K562 (cell line): ENCODE data around the gene OPTN. TPM values are rescaled to one million over a fixed set of nuclear protein-coding genes. Genes with fewer than 3 reads are reported as not detected.

ENCODE experiments used
- ATAC-seq: fragments of 200-7000 bp; cut with Tn5 transposase; 3 replicates; pipeline ENCODE4 v1.9.1; 2020; ENCODE audit warnings: moderate library complexity
- BruUV-seq: library from RNA; stranded (reverse); fragments of 400-500 nt; replicated peaks from 2 replicates; lab custom pipeline; 2021; lab: Mats Ljungman, UMichigan
- CTCF ChIA-PET: fragments of 300-600 bp; formaldehyde crosslinking; extraction: SDS; loops from one replicate; lab custom pipeline; 2021; ENCODE audit warnings: low intra/inter-chr PET ratio; lab: Yijun Ruan, JAX
- POLR2A ChIA-PET: fragments of 300-600, 350-650 bp; sonication (Branson Sonifier 250); formaldehyde crosslinking; extraction: SDS; loops from one replicate; lab custom pipeline; 2021; ENCODE audit warnings: antibody characterized with exemption, inconsistent platforms; lab: Yijun Ruan, JAX
- DNase-seq, 4 experiments: peaks; one replicate each; pipeline versions ENCODE4 v3.0.0 to v3.0.0-alpha.2; 2011 to 2018; ENCODE audit warnings: low spot score in 3 of 4, mixed read lengths in 3 of 4; ENCODE audit errors: extremely low read depth in 1 of 4
- FAIRE-seq: peaks from 2 replicates; lab custom pipeline; 2011; peaks lifted over from hg19 to GRCh38; lab: Jason Lieb, UNC
- H2AFZ ChIP-seq: 2 replicates; pipeline ENCODE4 v1.6.0; 2011; ENCODE audit warnings: low read depth, low read length, control low read depth, inconsistent platforms
- H3K27ac ChIP-seq: fragments of 200-600 bp; 3 replicates; pipeline ENCODE4 v1.8.0; 2011; ENCODE audit warnings: low read depth, mild to moderate bottlenecking, control low read depth, inconsistent platforms, low read length, moderate library complexity, mixed read lengths; ENCODE audit errors: extremely low read depth
- H3K27me3 ChIP-seq, 2 experiments: fragments of 300-600 bp in 1 of 2; 2 replicates in 1 of 2; 3 replicates in 1 of 2; pipeline versions ENCODE4 v1.6.0 to v1.8.0; 2011; ENCODE audit warnings: inconsistent platforms in 2 of 2, low read length in 2 of 2, mild to moderate bottlenecking in 1 of 2, mixed read lengths in 1 of 2, moderate library complexity in 1 of 2; ENCODE audit not compliant: control insufficient read depth in 2 of 2, insufficient read depth in 2 of 2
- H3K36me3 ChIP-seq: fragments of 300-600 bp; 3 replicates; pipeline ENCODE4 v1.8.0; 2011; ENCODE audit warnings: mild to moderate bottlenecking, low read length, inconsistent platforms; ENCODE audit not compliant: control insufficient read depth, insufficient read depth
- H3K4me1 ChIP-seq, 2 experiments: fragments of 200-600 bp in 1 of 2; replicated peaks in 1 of 2; 2 replicates in 1 of 2; 3 replicates in 1 of 2; pipeline versions ENCODE4 v1.5.1 to v1.8.0; 2011; ENCODE audit warnings: inconsistent platforms in 2 of 2, low read length in 2 of 2, mild to moderate bottlenecking in 1 of 2, mixed read lengths in 1 of 2, moderate library complexity in 1 of 2; ENCODE audit not compliant: control insufficient read depth in 2 of 2, insufficient read depth in 2 of 2
- H3K4me2 ChIP-seq: 2 replicates; pipeline ENCODE4 v1.6.1; 2011; ENCODE audit warnings: low read length, control low read depth, inconsistent platforms, mixed read lengths; ENCODE audit not compliant: insufficient read depth
- H3K4me3 ChIP-seq: fragments of 200-600 bp; sonication (generic), shearing (Covaris generic); 2 replicates; pipeline ENCODE4 v1.5.1; 2016; ENCODE audit warnings: control low read depth, inconsistent platforms
- H3K79me2 ChIP-seq: fragments of 200-600 bp; 3 replicates; pipeline ENCODE4 v1.8.0; 2011; ENCODE audit warnings: low read length, inconsistent platforms; ENCODE audit not compliant: control insufficient read depth, insufficient read depth
- H3K9ac ChIP-seq, 2 experiments: 2 replicates each; pipeline versions ENCODE4 v1.6.0 to v1.6.1; 2011; ENCODE audit warnings: low read depth in 2 of 2, low read length in 2 of 2, control low read depth in 1 of 2, inconsistent platforms in 1 of 2, mild to moderate bottlenecking in 1 of 2, mixed read lengths in 1 of 2; ENCODE audit not compliant: insufficient read depth in 1 of 2
- H3K9me1 ChIP-seq: one replicate; pipeline ENCODE4 v1.6.0; 2011; ENCODE audit warnings: inconsistent platforms, mild to moderate bottlenecking, low read length, moderate library complexity; ENCODE audit not compliant: control insufficient read depth, insufficient read depth
- H3K9me3 ChIP-seq: replicated peaks from 2 replicates; pipeline ENCODE4 v1.5.1; 2011; ENCODE audit warnings: low read depth, low read length, inconsistent platforms; ENCODE audit not compliant: control insufficient read depth, insufficient read depth
- H4K20me1 ChIP-seq: replicated peaks from 2 replicates; pipeline ENCODE4 v1.6.1; 2011; ENCODE audit warnings: low read length, inconsistent platforms, mixed read lengths; ENCODE audit not compliant: control insufficient read depth, insufficient read depth
- GABPA ChIP-seq: fragments of 200-800 bp; sonication (Bioruptor generic); conservative IDR thresholded peaks from 2 replicates; pipeline ENCODE4 v1.6.1; 2016; ENCODE audit warnings: low read depth, missing genetic modification characterization, missing compliant biosample characterization
- HDAC8 ChIP-seq: fragments of 450-650 bp; IDR thresholded peaks from 2 replicates; pipeline ENCODE4 v1.6.1; 2016; ENCODE audit warnings: mild to moderate bottlenecking, missing genetic modification characterization, moderate library complexity, missing compliant biosample characterization
- NR2C2 ChIP-seq, 2 experiments: fragments of 200-800 bp in 1 of 2; sonication (Bioruptor generic) in 1 of 2; sonication (generic) in 1 of 2; formaldehyde crosslinking in 1 of 2; IDR thresholded peaks; 2 replicates each; pipeline versions ENCODE4 v1.6.1 to v1.8.0; 2016 to 2022; ENCODE audit warnings: mild to moderate bottlenecking in 1 of 2, missing compliant biosample characterization in 1 of 2, missing genetic modification characterization in 1 of 2, missing genetic modification reagents in 1 of 2
- SNRNP70 ChIP-seq: fragments of 200-400 bp; formaldehyde crosslinking; optimal IDR thresholded peaks from 2 replicates; pipeline ENCODE3; 2017; ENCODE audit warnings: low read depth, low read length
- ZNF12 ChIP-seq: sonication (generic); formaldehyde crosslinking; IDR thresholded peaks from 2 replicates; pipeline ENCODE4 v1.4.0; 2020; ENCODE audit warnings: mild to moderate bottlenecking, missing genetic modification reagents
- ZNF512 ChIP-seq: IDR thresholded peaks from 2 replicates; pipeline ENCODE4 v1.6.1; 2016; ENCODE audit warnings: missing genetic modification characterization, missing compliant biosample characterization
- WGBS: fragments of 100-300 bp; shearing (Covaris generic); methylation state at CpG from one replicate; pipeline ENCODE4 v1.1.6; 2016; ENCODE audit warnings: low coverage, mixed read lengths; ENCODE audit not compliant: insufficient coverage; ENCODE audit errors: missing lambda C conversion rate; 5-methylcytosine and 5-hydroxymethylcytosine counted together
- in situ Hi-C: fragments of 300-500 bp; cut with MboI; formaldehyde crosslinking; loops from 4 replicates; pipeline ENCODE4 v1.15.0; 2018; ENCODE audit warnings: inconsistent platforms, mixed read lengths
- intact Hi-C: fragments of 100-400 bp; cut with micrococcal nuclease; formaldehyde crosslinking; loops from 2 replicates; pipeline ENCODE4 v1.14.2; 2022
- polyA plus RNA-seq, 8 experiments: library from polyadenylated mRNA; depleted of rRNA in 4 of 8; stranded (reverse) in 5 of 8; unstranded in 3 of 8; fragments of >200 nt; fragmentation: Nextera tagmentation in 2 of 8; fragmentation: Illumina TruSeq in 1 of 8; extraction: Ambion mirVana in 2 of 8; extraction: Trizol in 1 of 8; gene quantifications; 2 replicates each; pipeline versions ENCODE4 v1.2.1 to v1.2.3, GENCODE V29; 2011 to 2014; ENCODE audit warnings: inconsistent platforms in 1 of 8, missing spikeins in 1 of 8
- total RNA-seq, 7 experiments: library from RNA; depleted of rRNA in 6 of 7; stranded (reverse); fragments of >200 nt in 6 of 7; fragmentation: Illumina TruSeq in 2 of 7; extraction: Trizol in 2 of 7; gene quantifications; 2 replicates each; pipeline versions ENCODE4 v1.2.1 to v1.2.3, GENCODE V29; 2011 to 2021; ENCODE audit warnings: low replicate concordance in 1 of 7

Gene OPTN
- total and polyA plus RNA-seq, 9 of the 15 experiments (the other 6 are each of a cell fraction or from before 2014, with no cell fraction given) = 2.2 to 6.8 (median 5.0) TPM

- TF ChIP-seq GABPA = no peak
- TF ChIP-seq NR2C2 (CRISPR knock-in tag; IDR thresholded peaks at IDR 0.05) = no peak
- TF ChIP-seq NR2C2 (tag; IDR thresholded peaks at IDR 0.05) = no peak
- no peak for TF ChIP-seq HDAC8 (tag)
- no peak for TF ChIP-seq ZNF12 (CRISPR knock-in tag)
Observed at GRCh38 chr10:13143766-13144165, 43.8 kb downstream of the OPTN start (continued).

GRCh38 chr10:13144814-13145213 is 44.9 kb downstream of the OPTN start:
- in situ Hi-C loops = no loop called here
- H3K4me3 ChIP-seq = no peak overlapping the region
- no peaks in the 10 kb centered on the region for H3K9me3 ChIP-seq
- CTCF ChIA-PET = no interaction called here
- intact Hi-C loops = no loop called here
- no peak overlapping the region for H3K9ac ChIP-seq
- BruUV-seq = no TSS peak
- H4K20me1 ChIP-seq = no peaks in the 10 kb centered on the region
- DNase-seq = no peak
- peaks cover 0 to 2% of the 10 kb centered on the region in 2 experiments; a peak in 3 of 5 replicates for H3K4me1 ChIP-seq
- H3K79me2 ChIP-seq = no peaks in the 10 kb centered on the region
- no peak for ATAC-seq
- H3K36me3 ChIP-seq = no peaks in the 10 kb centered on the region
- WGBS = 0% methylated on average over 3 of the region's 3 CpGs
- H3K27ac ChIP-seq = no peak overlapping the region
- TF ChIP-seq SNRNP70 = no peak
- TF ChIP-seq ZNF512 (tag) = 0 out of 2 replicates have a peak, but pooled peaks have one; percentile 19
- no peaks in the 10 kb centered on the region for H3K9me1 ChIP-seq
- H2AFZ ChIP-seq = no peak overlapping the region
- FAIRE-seq = no peak
- H3K27me3 ChIP-seq = no peaks in the 10 kb centered on the region; a peak in 1 of 5 replicates
- POLR2A ChIA-PET = no interaction called here
- H3K4me2 ChIP-seq = no peak overlapping the region
